Right ventricle myocardium inferior (tissue), 1 donor: ENCODE results near the gene PLPP4. TPM values are rescaled to one million over a fixed set of nuclear protein-coding genes. Genes with fewer than 3 reads are reported as not detected.

Experiments used
- ATAC-seq: fragments of 200-7000 bp; cut with Tn5 transposase; one replicate; pipeline ENCODE4 v1.9.1; 2020; ENCODE audit warnings: mild to moderate bottlenecking, moderate library complexity
- DNase-seq: peaks from one replicate; pipeline ENCODE4 v3.0.0; 2021; ENCODE audit errors: missing footprints
- intact Hi-C: fragments of 100-400 bp; cut with DNase I; formaldehyde crosslinking; loops from one replicate; pipeline ENCODE4 v1.11.0; 2022
- long read RNA-seq: library from polyadenylated mRNA; unstranded; transcript quantifications from one replicate; pipeline ENCODE4 v2.0.0, GENCODE V29; 2021
- total RNA-seq: library from RNA; stranded (reverse); fragmentation: NEBNext Ultra II Directional; extraction: Animal tissue kit (Norgen Biotek cat#: 25700); gene quantifications from one replicate; pipeline ENCODE4 v1.2.1, GENCODE V29; 2021
- donor health status: DM: no; HTN: yes; CAD: no; lungs with severe emphysema.

The PLPP4 gene
- total RNA-seq: not detected
- long read RNA-seq: 0 reads

DNA sequence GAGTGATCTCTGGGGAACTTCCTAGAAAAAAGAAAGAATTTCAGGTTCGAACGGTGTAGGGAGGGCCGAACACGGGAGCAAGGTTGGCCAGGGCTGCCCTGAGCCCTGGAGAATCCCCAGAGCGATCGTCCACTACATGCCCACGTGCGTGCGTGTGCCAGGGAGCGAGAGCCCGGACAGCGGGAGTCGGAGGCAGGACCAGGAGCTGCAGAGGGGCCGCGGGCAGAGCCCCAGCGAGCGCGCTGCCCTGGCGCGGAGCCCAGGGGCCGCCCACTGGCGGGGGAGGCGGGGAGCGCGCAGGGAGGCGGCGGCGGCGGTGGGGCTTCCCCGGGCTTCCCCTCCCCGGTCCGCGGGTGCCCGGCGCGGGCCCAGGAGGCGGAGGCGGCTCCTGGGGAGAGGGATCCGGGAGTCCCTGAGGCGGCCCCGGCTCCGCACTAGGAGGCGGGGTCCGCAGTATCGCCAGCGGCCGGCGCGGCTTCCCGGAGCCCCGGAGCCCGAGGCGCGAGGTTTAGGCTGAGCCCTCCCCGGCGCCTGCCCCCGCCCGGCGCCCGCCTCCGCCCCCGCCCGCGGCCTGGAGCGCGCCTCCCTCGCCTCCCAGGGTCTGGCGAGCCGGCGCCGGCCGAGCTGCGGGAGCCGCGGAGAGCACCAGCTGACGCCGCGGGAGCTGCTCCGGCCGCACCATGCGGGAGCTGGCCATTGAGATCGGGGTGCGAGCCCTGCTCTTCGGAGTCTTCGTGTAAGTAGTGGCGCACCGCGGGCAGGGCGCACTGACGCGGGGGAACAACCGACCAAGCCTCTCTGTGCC is at the start of gene PLPP4:
PLPP4 (plus strand) TSS at position 602 of the 805 bp plus-strand sequence; CDS start at position 681, 79 bp downstream.
- ATAC-seq (peak; percentile 10), DNase-seq (no peak)
- intact Hi-C loops: no loop called here

DNA sequence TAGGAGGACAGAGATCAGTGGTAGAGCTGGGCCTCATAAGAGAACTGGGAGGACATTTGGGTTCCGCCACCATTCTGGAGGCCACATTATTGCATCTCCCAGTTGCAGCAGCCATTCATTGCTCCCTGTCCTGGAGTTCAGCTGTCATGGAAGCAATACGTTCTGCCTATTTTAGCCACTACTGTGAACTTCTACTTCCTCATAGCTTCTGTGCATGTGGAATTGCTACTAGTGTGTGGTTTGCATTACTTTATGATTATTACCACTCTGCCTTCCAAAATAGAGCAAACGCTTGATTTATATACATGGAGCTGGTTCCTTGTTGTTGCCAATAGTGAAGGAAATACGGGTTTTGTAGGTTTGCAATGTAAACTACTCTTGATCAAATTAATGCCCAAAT is 47.2 kb upstream of the PLPP4 start:
- DNase-seq: no peak
- intact Hi-C loops: no loop called here
- ATAC-seq: no peak

DNA sequence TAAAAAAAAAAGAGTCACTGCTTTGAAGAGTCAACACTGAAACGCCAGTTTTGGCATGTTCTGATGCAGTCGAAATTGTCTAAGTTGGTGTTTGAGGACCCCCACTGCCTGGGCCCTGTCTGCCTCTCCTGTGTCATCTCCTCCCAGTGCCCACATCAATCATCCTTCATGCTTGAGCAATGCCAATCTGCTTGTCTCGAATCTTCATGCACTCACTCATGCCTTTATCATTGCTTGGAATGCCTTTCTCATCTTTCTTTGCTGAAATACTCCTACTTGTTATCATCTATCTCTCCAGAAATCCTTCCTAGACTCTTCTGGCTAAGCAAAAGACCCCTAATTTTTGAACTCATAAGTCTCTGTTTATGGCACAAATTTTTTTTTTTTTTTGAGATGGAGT is 42.1 kb upstream of the PLPP4 start:
- no peak for ATAC-seq

DNA sequence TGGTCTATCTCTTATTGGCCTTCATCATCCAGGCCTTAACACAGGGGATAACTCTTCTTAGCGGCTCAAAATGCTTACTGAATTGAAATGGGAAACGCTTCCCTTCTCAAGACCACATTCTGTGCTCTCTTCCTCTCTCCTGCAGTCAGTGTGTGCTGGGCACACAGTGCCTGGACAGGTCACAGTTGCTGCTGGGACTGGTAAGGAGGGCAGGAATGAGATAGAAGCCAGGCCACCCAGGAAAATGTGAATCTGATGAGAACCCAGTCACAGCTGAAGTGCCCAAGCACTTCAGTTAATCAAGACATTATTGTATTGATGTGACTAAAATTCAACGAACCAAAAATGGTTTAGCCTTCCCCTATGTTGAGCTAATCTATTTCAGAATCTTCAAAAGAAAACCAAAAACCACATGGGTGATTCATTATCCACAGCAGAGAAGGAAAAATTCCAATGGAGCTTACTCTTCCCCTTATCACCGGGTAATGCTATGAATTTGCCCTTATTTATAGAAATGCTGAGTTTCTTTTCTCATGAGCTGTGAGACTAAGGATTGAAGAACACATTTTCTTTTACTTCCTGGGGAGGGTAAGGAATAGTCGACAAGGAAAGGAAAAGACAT is 41.2 kb upstream of the PLPP4 start:
- DNase-seq (no peak), ATAC-seq (no peak)
- intact Hi-C loops: no loop called here

More for the DNA sequence above, 42.1 kb upstream of the PLPP4 start:
- intact Hi-C loops: no loop called here
- DNase-seq: no peak

DNA sequence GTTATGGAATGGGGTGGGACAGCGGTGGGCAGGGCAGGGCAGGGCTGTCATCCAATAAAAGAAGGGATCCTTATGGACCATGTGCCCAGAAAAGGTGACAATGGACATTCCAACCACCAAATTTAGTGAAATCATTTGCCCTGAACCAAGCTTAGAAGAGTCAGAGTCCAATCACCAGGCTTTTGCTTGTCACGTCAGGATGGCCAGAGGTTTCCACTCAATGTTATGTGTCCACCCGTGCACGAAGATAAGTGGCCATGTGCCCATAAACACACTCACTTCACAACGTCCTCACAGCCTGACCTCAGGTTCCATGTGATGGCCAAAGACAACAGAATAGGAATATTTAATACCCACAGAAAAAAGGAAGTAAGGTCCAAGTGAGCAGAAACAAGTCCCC is 36.6 kb upstream of the PLPP4 start:
- no peak for ATAC-seq
- intact Hi-C loops: no loop called here
- DNase-seq: no peak

DNA sequence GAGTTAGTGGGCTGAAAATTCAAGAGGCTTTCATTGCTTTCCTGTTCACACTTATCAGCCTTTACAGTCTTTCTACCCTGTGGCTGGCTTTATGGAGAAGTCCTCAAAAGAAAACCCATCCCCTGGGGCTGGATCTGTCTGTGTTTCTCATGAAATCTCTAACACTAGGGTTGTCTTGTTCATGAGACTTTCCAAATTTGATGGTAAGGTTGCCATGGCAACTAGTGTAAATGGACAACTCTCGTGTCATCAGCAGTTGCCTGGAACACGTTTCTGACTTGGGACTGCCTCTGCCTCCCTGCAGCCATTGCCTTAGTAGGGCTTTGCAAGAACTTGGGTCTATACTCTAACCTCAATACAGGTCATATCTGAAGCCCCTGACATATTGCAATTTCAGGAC is 35.8 kb upstream of the PLPP4 start:
- ATAC-seq (no peak), DNase-seq (no peak)
- intact Hi-C loops: no loop called here

DNA sequence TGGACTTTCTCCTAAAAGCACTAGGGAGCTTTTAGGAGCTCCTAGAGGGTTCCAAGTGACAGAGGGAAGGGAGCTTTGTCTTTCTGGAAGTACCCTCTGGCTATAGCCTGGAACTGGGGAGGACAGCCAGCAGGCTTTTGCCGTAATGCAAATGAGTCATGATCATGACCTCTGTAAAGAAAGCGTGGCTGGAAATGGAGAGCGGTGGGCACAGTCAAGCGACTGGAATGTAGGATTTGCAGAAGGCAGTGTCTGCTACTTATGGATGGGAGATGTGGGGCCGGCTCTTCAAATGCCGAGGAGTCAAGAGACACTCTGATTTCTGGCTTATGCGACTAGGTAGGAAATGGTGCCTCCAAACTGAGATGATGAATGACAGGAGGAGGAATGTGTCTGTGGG is 34.6 kb upstream of the PLPP4 start:
- DNase-seq: no peak
- intact Hi-C loops: no loop called here
- no peak for ATAC-seq

GRCh38 chr10:120423431-120424197 is 33.4 kb upstream of the PLPP4 start:
- intact Hi-C loops: no loop called here
- DNase-seq (no peak), ATAC-seq (no peak)

GRCh38 chr10:120424198-120424464 is 32.9 kb upstream of the PLPP4 start:
- DNase-seq (no peak), ATAC-seq (no peak)
- intact Hi-C loops: no loop called here

DNA sequence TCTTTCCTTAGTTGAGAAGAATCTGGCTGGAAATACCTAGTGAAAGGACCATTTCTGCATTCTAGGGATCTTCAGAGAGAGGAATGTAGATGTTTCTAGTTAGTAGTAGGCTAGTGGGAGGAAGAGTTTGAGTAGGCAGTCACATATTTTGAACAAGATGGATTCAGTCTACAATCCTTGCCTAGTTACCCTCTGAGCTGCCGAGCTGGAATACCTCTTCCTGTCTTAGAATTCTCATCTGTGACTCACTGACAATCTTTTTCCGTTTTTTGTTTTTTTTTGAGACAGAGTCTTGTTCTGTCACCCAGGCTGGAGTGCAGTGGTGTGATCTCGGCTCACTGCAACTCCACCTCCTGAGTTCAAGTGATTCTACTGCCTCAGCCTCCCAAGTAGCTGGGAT is 30.7 kb upstream of the PLPP4 start:
- no peak for ATAC-seq
- intact Hi-C loops: no loop called here
- no peak for DNase-seq

- ATAC-seq (no peak), DNase-seq (no peak)
- intact Hi-C loops: no loop called here
Measured at GRCh38 chr10:120428754-120429153, 28.3 kb upstream of the PLPP4 start.

DNA sequence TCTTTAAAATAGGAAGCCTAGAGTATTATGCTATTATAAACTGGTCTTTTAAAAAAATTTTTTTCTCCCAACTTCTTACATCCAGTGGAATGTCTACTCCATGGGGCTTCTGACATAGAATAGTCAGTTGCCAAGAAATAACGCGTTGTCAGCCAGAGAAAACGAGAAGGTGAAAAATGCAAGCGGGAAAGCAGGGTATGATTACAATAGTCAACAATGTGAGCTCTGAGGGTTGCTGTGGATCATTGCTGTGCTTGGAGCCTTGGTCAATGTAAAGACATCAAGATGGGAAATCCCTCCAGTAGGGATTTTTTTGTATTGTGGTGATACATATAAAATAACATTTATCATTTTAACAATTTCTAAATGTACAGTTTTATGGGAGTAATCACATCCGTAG is 27.6 kb upstream of the PLPP4 start:
- no peak for ATAC-seq
- DNase-seq: no peak
- intact Hi-C loops: no loop called here

- ATAC-seq: no peak
- intact Hi-C loops: no loop called here
- no peak for DNase-seq
Measured at GRCh38 chr10:120431251-120431651, 25.8 kb upstream of the PLPP4 start.

DNA sequence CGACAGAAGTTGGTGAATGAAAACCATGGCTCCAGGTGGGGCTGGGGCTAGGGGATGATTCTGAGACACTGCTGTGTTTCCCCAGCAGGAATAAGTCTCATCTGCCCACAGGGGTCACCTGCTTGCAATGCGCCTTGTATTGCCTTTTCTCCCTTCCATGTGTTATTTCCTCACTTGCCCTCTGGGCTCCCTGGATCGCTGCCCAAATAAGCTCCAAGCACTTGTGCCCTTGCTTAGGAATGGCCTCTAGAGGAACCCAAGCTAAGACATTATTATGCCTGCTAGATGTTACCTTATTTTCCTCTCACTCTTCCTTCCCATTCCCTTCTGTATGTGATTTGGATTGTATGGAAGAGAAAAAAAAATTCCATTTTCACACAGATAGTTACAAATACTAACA is 24.8 kb upstream of the PLPP4 start:
- DNase-seq (no peak), ATAC-seq (no peak)
- intact Hi-C loops: no loop called here

GRCh38 chr10:120433141-120433540 is 23.9 kb upstream of the PLPP4 start:
- no peak for ATAC-seq

GRCh38 chr10:120436439-120437112 is 20.5 kb upstream of the PLPP4 start:
- intact Hi-C loops: no loop called here
- DNase-seq (no peak), ATAC-seq (no peak)

More at GRCh38 chr10:120433141-120433540, 23.9 kb upstream of the PLPP4 start:
- intact Hi-C loops: no loop called here
- no peak for DNase-seq

GRCh38 chr10:120437541-120437940 is 19.5 kb upstream of the PLPP4 start:
- ATAC-seq: no peak
- no peak for DNase-seq
- intact Hi-C loops: no loop called here

- DNase-seq: no peak
- no peak for ATAC-seq
- intact Hi-C loops: no loop called here
Measured at GRCh38 chr10:120451968-120452367, 5.1 kb upstream of the PLPP4 start.

GRCh38 chr10:120453319-120453718 is 3.7 kb upstream of the PLPP4 start:
- ATAC-seq (no peak), DNase-seq (no peak)
- intact Hi-C loops: no loop called here

DNA sequence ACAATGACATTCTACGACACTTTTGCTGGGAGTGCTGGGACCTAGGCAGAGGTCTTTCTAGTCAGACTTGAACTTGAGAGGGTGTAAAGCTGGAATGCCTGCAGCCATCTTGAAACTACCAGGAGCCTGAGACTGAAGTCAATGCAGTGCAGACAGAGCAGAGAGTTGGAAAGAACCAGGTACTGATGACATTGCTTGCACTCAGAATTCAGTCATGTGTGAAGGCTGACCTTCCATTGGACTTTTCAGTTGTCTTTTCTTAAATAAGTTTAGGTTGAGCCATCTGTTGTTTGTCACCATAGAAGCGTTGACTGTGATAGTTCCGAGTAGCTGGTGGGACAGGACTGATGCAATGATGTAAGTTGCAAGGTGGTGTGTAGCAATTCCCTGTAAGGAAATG is 3.1 kb upstream of the PLPP4 start:
- intact Hi-C loops: no loop called here
- DNase-seq (no peak), ATAC-seq (no peak)
